Smooth muscle cell of the coronary artery (primary cell): Measurements from ENCODE around the gene INSL6. TPM values are rescaled to one million over a fixed set of nuclear protein-coding genes. Genes with fewer than 3 reads are reported as not detected.

ENCODE experiments used
- total RNA-seq: library from RNA; depleted of rRNA; stranded (reverse); fragments of >200 nt; gene quantifications from 2 replicates; pipeline ENCODE4 v1.2.3, GENCODE V29; 2014; ENCODE audit warnings: low replicate concordance

Gene INSL6, protein sequence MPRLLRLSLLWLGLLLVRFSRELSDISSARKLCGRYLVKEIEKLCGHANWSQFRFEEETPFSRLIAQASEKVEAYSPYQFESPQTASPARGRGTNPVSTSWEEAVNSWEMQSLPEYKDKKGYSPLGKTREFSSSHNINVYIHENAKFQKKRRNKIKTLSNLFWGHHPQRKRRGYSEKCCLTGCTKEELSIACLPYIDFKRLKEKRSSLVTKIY
- total RNA-seq: not detected in 2 replicates

DNA sequence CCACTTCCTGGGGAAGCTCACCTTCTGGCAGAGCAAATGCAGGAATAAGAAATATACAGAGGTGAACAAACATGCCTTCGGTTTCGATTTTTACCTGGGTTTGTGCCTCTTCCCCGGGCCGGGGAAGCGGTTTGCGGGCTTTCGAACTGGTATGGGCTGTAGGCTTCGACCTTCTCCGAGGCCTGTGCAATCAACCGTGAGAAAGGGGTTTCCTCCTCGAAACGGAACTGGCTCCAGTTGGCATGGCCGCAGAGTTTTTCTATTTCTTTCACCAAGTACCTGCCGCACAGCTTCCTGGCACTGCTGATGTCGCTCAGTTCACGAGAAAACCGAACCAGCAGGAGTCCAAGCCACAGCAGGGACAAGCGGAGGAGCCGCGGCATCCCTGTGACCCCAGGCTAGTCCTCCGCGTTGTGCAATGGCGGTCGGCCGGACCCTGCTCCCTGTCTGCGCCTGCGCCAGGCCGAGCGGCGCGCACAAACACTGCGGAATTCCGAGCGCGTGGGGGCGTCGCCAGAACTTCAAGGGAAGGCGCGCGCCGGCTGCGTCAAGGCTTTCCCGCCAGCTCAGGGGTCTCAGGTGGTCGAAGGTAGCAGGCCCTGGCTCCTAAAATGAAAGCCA, at the start of gene INSL6:
Gene INSL6 (minus strand): TSS at position 420 of the 621 bp plus-strand sequence. CDS start 37 bp downstream, at position 383.

DNA sequence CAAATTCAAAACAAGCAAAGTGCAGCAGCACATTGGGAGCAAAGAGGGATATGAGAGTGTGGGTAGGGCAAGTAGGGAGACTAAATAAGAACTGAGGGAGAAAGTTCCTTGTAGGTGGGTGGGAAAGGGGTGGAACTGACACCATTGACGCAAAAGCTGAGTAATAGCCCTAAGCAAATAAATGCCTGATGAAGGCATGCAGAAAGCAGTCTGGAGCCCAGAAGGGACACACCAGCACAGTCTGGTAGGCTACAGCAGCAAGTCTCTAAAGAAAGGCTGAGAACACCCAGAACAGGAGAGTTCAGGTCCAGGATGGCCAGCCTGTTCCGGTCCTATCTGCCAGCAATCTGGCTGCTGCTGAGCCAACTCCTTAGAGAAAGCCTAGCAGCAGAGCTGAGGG, 45.8 kb upstream of the INSL6 start, which contains the start of gene INSL4:
Gene INSL4 (plus strand): TSS at position 208 of the 400 bp plus-strand sequence. CDS start 105 bp downstream, at position 313.

Other genes starting within 250 kb of the INSL6 start
- 7.1 and 15.3 TPM in 2 replicates for gene JAK2, start 200.4 kb downstream of the INSL6 start, total RNA-seq
- gene INSL4, start 45.8 kb upstream of the INSL6 start, total RNA-seq: not detected in 2 replicates
- not detected in 2 replicates for gene RLN2, start 119.1 kb upstream of the INSL6 start, total RNA-seq
- not detected in 2 replicates for gene RLN1, start 154.2 kb upstream of the INSL6 start, total RNA-seq